Measurements from ENCODE around the gene CD40.

The CD40 gene

GRCh38 chr20:46074006-46074405, 44.1 kb upstream of the CD40 start:
- Histone ChIP-seq H3K4me3 (ENCODE audit: low read depth in 1 of 2, low read length in 1 of 2) (no peak overlapping the region), H3K27me3 (no peaks in the 10 kb centered on the region), H3K9me3 (no peaks in the 10 kb centered on the region), H3K36me3 (peaks cover 54% of the 10 kb centered on the region), H3K27ac (no peak overlapping the region), H3K4me1 (ENCODE audit: control insufficient read depth in 1 of 2, insufficient read depth in 1 of 2, low read depth in 1 of 2, low read length in 1 of 2) (no peaks in the 10 kb centered on the region)
- TF ChIP-seq CTCF (IDR thresholded peaks at IDR 0.05) = no peak

GRCh38 chr20:46076806-46077205, 41.3 kb upstream of the CD40 start:
- Histone ChIP-seq H3K27ac (no peak overlapping the region), H3K4me1 (ENCODE audit: control insufficient read depth in 1 of 2, insufficient read depth in 1 of 2, low read depth in 1 of 2, low read length in 1 of 2) (no peaks in the 10 kb centered on the region), H3K27me3 (no peaks in the 10 kb centered on the region), H3K4me3 (ENCODE audit: low read depth in 1 of 2, low read length in 1 of 2) (no peak overlapping the region), H3K9me3 (no peaks in the 10 kb centered on the region), H3K36me3 (peaks cover 45% of the 10 kb centered on the region)
- no peak for TF ChIP-seq CTCF (IDR thresholded peaks at IDR 0.05)

GRCh38 chr20:46077642-46078305, 40.3 kb upstream of the CD40 start:
- Histone ChIP-seq H3K4me3 (ENCODE audit: low read depth in 1 of 2, low read length in 1 of 2) (no peak overlapping the region), H3K4me1 (ENCODE audit: control insufficient read depth in 1 of 2, insufficient read depth in 1 of 2, low read depth in 1 of 2, low read length in 1 of 2) (no peaks in the 10 kb centered on the region), H3K27ac (no peak overlapping the region), H3K36me3 (peaks cover 45% of the 10 kb centered on the region), H3K27me3 (no peaks in the 10 kb centered on the region), H3K9me3 (no peaks in the 10 kb centered on the region)
- no peak for TF ChIP-seq CTCF (IDR thresholded peaks at IDR 0.05)

DNA sequence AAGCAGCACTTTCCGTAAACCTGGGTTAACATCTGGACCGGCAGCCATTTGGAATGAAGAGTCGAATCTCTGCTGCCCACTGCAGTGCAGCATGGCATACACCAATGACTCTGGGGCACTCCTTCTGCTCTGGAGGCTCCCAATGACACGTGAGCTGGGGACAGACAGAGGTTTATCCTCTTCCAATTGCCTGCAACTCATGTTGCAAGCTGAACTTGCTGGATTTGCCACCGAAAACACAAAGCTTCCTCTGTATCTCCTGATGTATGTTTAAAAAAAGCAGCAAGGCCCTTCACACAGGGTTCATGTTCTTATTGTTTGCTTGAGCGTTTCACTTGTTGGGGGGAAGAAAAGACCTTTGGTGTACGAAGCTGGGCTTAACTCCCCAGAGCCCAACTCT, 39.2 kb upstream of the CD40 start:
- Histone ChIP-seq H3K27me3 (no peaks in the 10 kb centered on the region), H3K27ac (no peak overlapping the region), H3K4me3 (ENCODE audit: low read depth in 1 of 2, low read length in 1 of 2) (no peak overlapping the region), H3K9me3 (no peaks in the 10 kb centered on the region), H3K4me1 (ENCODE audit: control insufficient read depth in 1 of 2, insufficient read depth in 1 of 2, low read depth in 1 of 2, low read length in 1 of 2) (no peaks in the 10 kb centered on the region), H3K36me3 (peaks cover 45% of the 10 kb centered on the region)
- no peak for TF ChIP-seq CTCF (IDR thresholded peaks at IDR 0.05)

DNA sequence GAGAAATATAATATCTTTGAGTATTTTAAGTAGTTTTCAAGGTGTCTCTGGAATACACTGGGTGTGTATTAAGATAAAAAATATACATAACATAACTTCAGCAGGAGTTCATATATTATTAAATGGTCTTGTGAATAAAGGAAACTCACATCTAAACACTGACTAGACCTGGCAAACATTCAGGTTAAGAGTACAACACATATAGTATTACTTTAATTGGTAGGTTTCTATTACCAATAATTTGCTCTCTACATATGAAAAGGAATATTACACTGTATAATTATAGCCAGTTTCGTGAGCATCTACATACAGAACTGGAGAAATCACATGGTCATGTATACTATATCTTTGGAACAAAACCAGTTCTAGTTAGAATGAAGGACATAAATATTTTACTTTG, 37.0 kb upstream of the CD40 start:
- H3K4me1 ChIP-seq (ENCODE audit: control insufficient read depth in 1 of 2, insufficient read depth in 1 of 2, low read depth in 1 of 2, low read length in 1 of 2) = no peaks in the 10 kb centered on the region
- H3K9me3 ChIP-seq = no peaks in the 10 kb centered on the region
- no peak overlapping the region for H3K4me3 ChIP-seq (ENCODE audit: low read depth in 1 of 2, low read length in 1 of 2)
- no peak overlapping the region for H3K27ac ChIP-seq
- peaks cover 32% of the 10 kb centered on the region for H3K36me3 ChIP-seq
- TF ChIP-seq CTCF (IDR thresholded peaks at IDR 0.05) = no peak
- H3K27me3 ChIP-seq = no peaks in the 10 kb centered on the region
